ENCODE data around the gene SMG7. TPM values are rescaled to one million over a fixed set of nuclear protein-coding genes. Genes with fewer than 3 reads are reported as not detected.

SMG7 gene
- total and polyA plus RNA-seq, 2 donors (not counting 3 experiments of a cell fraction or from before 2014, with no cell fraction given): 25.4 to 47.1 TPM

DNA sequence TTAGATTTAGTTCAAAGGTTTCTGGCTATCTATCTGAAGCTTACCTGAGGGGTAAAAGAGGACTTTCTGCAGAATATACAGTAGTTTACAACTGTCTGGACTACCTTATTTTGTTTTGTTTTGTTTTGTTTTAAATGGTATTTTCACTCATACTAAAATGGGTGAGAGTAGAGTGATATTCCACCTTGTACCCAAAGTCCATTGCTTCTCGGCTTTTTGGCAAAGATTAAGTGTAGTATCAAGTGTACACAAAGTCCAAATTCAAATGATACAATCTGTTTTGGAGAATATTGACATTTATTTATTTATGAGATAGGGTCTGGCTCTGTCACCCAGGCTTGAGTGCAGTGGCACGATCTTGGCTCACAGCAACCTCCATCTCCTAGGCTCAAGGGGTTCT is 11.7 kb upstream of the SMG7 start:
- no peaks in the 10 kb centered on the region for H3K9me1 ChIP-seq (replicated peaks; ENCODE audit: control insufficient read depth, extremely low read depth, insufficient read depth, low read length)
- no peak overlapping the region for H3K27ac ChIP-seq (ENCODE audit: insufficient read depth, low read depth, low read length)
- H3K9ac ChIP-seq (replicated peaks; ENCODE audit: extremely low read depth, insufficient read depth, low read length): no peak overlapping the region
- no peak overlapping the region for H3K4me2 ChIP-seq (ENCODE audit: insufficient read depth, low read length)
- no peak for FAIRE-seq
- intact Hi-C loops (cut with micrococcal nuclease) (no loop called here), dilution Hi-C loops (cut with MboI; ENCODE audit: extremely low pct_ligation_motif_present, low sequenced_read_pairs) (no loop called here)
- no peak overlapping the region for H2AFZ ChIP-seq (ENCODE audit: low read depth, low read length)
- H4K20me1 ChIP-seq (replicated peaks; ENCODE audit: control insufficient read depth, extremely low read depth, insufficient read depth, low read length): no peaks in the 10 kb centered on the region
- no peak for TF ChIP-seq EZH2 (IDR thresholded peaks at IDR 0.05; ENCODE audit: borderline replicate concordance, low read depth, low read length, severe bottlenecking)
- no peak for TF ChIP-seq POLR2AphosphoS5 (IDR thresholded peaks at IDR 0.05; ENCODE audit: insufficient read depth, low read depth, low read length)
- no peak for TF ChIP-seq MYC (IDR thresholded peaks at IDR 0.05; ENCODE audit: low read depth, low read length)
- TF ChIP-seq, protein P1, sequence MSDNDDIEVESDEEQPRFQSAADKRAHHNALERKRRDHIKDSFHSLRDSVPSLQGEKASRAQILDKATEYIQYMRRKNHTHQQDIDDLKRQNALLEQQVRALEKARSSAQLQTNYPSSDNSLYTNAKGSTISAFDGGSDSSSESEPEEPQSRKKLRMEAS (IDR thresholded peaks at IDR 0.05; ENCODE audit: insufficient read depth, insufficient read length): no peak
- no peak for TF ChIP-seq FOS (IDR thresholded peaks at IDR 0.05; ENCODE audit: borderline replicate concordance, insufficient read depth, low read length)
- no peak for TF ChIP-seq JUN (IDR thresholded peaks at IDR 0.05; ENCODE audit: borderline replicate concordance, insufficient read depth, insufficient read length, low read depth)
- no peak for TF ChIP-seq GATA2 (IDR thresholded peaks at IDR 0.05; ENCODE audit: insufficient read depth, insufficient read length, low read depth, low read length)
- no peak for TF ChIP-seq CTCF (IDR thresholded peaks at IDR 0.05; ENCODE audit: extremely low read depth in 1 of 2, insufficient read depth in 1 of 2, low read depth in 1 of 2, low read length in 2 of 2)
- no peak for TF ChIP-seq POLR2A (IDR thresholded peaks at IDR 0.05; ENCODE audit: low read depth, low read length)
- no peaks in the 10 kb centered on the region for H3K4me1 ChIP-seq (ENCODE audit: control insufficient read depth, extremely low read depth, insufficient read depth, low read length)
- H3K4me3 ChIP-seq (replicated peaks in 1 of 3; ENCODE audit: insufficient read depth in 1 of 3, low read depth in 1 of 3, low read length in 3 of 3): no peak overlapping the region
- DNase-seq (ENCODE audit: low read depth, low spot score): no peak
- no peaks in the 10 kb centered on the region for H3K36me3 ChIP-seq (ENCODE audit: control insufficient read depth in 2 of 2, extremely low read depth in 1 of 2, insufficient read depth in 2 of 2, low read length in 2 of 2)
- H3K9me3 ChIP-seq (replicated peaks; ENCODE audit: control insufficient read depth, insufficient read depth, low read length): no peaks in the 10 kb centered on the region
- BruUV-seq (replicated peaks): no TSS peak
- peaks cover 4 to 5% of the 10 kb centered on the region in 2 experiments for H3K27me3 ChIP-seq (ENCODE audit: control insufficient read depth in 2 of 2, insufficient read depth in 2 of 2, low read length in 2 of 2)
- ChIA-PET POLR2A (interaction anchor here (0.7 kb wide), 1 partner anchor 14 kb away, joined by 4 read pairs; no protein-coding TSS in a partner anchor), CTCF (no interaction called here)
- no peaks in the 10 kb centered on the region for H3K79me2 ChIP-seq (ENCODE audit: control insufficient read depth, insufficient read depth, low read length)
